B cell (primary cell): Measurements from ENCODE around the gene KCND3.

Experiments used
- EZH2 ChIP-seq: IDR thresholded peaks from 2 replicates; pipeline ENCODE4 v1.6.1; 2012; ENCODE audit warnings: borderline replicate concordance, low read depth, mild to moderate bottlenecking, moderate library complexity, low read length; ENCODE audit not compliant: insufficient read depth, poor library complexity, severe bottlenecking
- TF ChIP-seq, protein P1 (sequence below): fragments of 200-600 bp; IDR thresholded peaks from one replicate; pipeline ENCODE4 v1.8.0; 2022; ENCODE audit warnings: antibody characterized with exemption, mild to moderate bottlenecking

DNA sequence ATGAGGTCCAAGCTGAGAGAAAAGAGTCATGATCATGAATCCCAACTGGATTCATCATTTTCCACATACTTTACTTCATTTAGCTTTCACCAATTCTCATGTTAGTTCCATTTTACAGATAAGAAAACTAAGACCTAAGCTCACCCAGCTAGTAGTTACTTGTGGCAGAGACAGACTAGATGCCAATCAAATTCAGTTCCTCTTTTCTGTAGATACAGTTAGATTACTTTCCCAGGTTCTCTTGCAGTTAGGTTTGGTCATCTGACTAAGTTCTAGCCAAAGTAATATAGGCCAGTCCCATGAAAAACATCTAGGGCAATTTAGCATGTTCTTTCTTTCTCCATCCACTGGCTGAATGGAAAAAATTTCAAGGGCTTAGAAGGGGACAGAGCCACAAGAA lies 8.9 kb upstream of the KCND3 start:
- TF ChIP-seq, protein P1, sequence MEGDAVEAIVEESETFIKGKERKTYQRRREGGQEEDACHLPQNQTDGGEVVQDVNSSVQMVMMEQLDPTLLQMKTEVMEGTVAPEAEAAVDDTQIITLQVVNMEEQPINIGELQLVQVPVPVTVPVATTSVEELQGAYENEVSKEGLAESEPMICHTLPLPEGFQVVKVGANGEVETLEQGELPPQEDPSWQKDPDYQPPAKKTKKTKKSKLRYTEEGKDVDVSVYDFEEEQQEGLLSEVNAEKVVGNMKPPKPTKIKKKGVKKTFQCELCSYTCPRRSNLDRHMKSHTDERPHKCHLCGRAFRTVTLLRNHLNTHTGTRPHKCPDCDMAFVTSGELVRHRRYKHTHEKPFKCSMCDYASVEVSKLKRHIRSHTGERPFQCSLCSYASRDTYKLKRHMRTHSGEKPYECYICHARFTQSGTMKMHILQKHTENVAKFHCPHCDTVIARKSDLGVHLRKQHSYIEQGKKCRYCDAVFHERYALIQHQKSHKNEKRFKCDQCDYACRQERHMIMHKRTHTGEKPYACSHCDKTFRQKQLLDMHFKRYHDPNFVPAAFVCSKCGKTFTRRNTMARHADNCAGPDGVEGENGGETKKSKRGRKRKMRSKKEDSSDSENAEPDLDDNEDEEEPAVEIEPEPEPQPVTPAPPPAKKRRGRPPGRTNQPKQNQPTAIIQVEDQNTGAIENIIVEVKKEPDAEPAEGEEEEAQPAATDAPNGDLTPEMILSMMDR: no peak
- TF ChIP-seq EZH2: no peak
